Tibial nerve (tissue), 4 donors: ENCODE results near the gene MME.

Source experiments
- CTCF ChIP-seq, 5 experiments: fragments of 200-600 bp in 3 of 5; fragments of 450-650 bp in 2 of 5; sonication (generic) in 3 of 5; IDR thresholded peaks; one replicate each; pipeline ENCODE4 v1.5.1; 2016 to 2019; ENCODE audit warnings: antibody characterized with exemption in 5 of 5, mild to moderate bottlenecking in 3 of 5, moderate library complexity in 2 of 5
- EP300 ChIP-seq, 2 donors: sonication (generic); formaldehyde crosslinking; IDR thresholded peaks; one replicate each; pipeline ENCODE4 v1.6.1; 2017; ENCODE audit warnings: antibody characterized with exemption in 2 of 2, mild to moderate bottlenecking in 1 of 2
- POLR2A ChIP-seq, 2 donors: fragments of 450-650 bp; IDR thresholded peaks; one replicate each; pipeline ENCODE4 v1.6.1; 2017; ENCODE audit warnings: antibody characterized with exemption in 2 of 2, mild to moderate bottlenecking in 2 of 2, moderate library complexity in 2 of 2

GRCh38 chr3:155065537-155065936 is 14.6 kb upstream of the MME start:
- TF ChIP-seq CTCF (IDR thresholded peaks at IDR 0.05) (no peak), EP300 (IDR thresholded peaks at IDR 0.05) (no peak), POLR2A (IDR thresholded peaks at IDR 0.05) (no peak)
